Mucosa of stomach (tissue), 1 donor: ENCODE measurements around the gene APBA1.

Experiments used
- H3K27me3 ChIP-seq: one replicate; pipeline ENCODE4 v1.7.0; 2013; ENCODE audit warnings: mild to moderate bottlenecking, low read length; ENCODE audit not compliant: control insufficient read depth, insufficient read depth
- H3K36me3 ChIP-seq: one replicate; pipeline ENCODE4 v1.7.0; 2013; ENCODE audit warnings: low read length; ENCODE audit not compliant: control insufficient read depth, insufficient read depth
- H3K4me1 ChIP-seq: one replicate; pipeline ENCODE4 v1.7.0; 2013; ENCODE audit warnings: mild to moderate bottlenecking, low read length; ENCODE audit not compliant: control insufficient read depth, insufficient read depth
- H3K4me3 ChIP-seq: one replicate; pipeline ENCODE4 v1.7.0; 2013; ENCODE audit warnings: low read length
- H3K9ac ChIP-seq: one replicate; pipeline ENCODE4 v1.7.0; 2013; ENCODE audit warnings: mild to moderate bottlenecking, low read length, moderate library complexity
- H3K9me3 ChIP-seq: one replicate; pipeline ENCODE4 v1.7.0; 2013; ENCODE audit warnings: mild to moderate bottlenecking, low read length, moderate library complexity; ENCODE audit not compliant: control insufficient read depth
- donor health status: Pancreatic carcinoma.

APBA1 gene

GRCh38 chr9:69675563-69675962 lies 3.4 kb upstream of the APBA1 start:
- Histone ChIP-seq H3K9ac (no peak overlapping the region), H3K36me3 (no peaks in the 10 kb centered on the region), H3K27me3 (peaks cover 13% of the 10 kb centered on the region), H3K9me3 (no peaks in the 10 kb centered on the region), H3K4me1 (peaks cover 7% of the 10 kb centered on the region), H3K4me3 (no peak overlapping the region)

GRCh38 chr9:69674716-69675438 lies 2.7 kb upstream of the APBA1 start:
- no peak overlapping the region for H3K4me3 ChIP-seq
- no peaks in the 10 kb centered on the region for H3K9me3 ChIP-seq
- H3K27me3 ChIP-seq: peaks cover 16% of the 10 kb centered on the region
- no peak overlapping the region for H3K9ac ChIP-seq
- peaks cover 7% of the 10 kb centered on the region for H3K4me1 ChIP-seq
- no peaks in the 10 kb centered on the region for H3K36me3 ChIP-seq

- peaks cover 17% of the 10 kb centered on the region for H3K27me3 ChIP-seq
- H3K9me3 ChIP-seq: no peaks in the 10 kb centered on the region
- peaks cover 7% of the 10 kb centered on the region for H3K4me1 ChIP-seq
- H3K9ac ChIP-seq: no peak overlapping the region
- H3K4me3 ChIP-seq: no peak overlapping the region
- H3K36me3 ChIP-seq: no peaks in the 10 kb centered on the region
Measured at GRCh38 chr9:69674112-69674685, 2.0 kb upstream of the APBA1 start.

GRCh38 chr9:69673311-69673640 lies 1.1 kb upstream of the APBA1 start:
- peak overlapping the region; percentile 58 for H3K9ac ChIP-seq
- peak overlapping the region; percentile 43 for H3K4me3 ChIP-seq

GRCh38 chr9:69672596-69673310 lies 582 bp upstream of the APBA1 start:
- H3K4me3 ChIP-seq: peak overlapping the region; percentile 43
- H3K9me3 ChIP-seq: no peaks in the 10 kb centered on the region
- H3K27me3 ChIP-seq: peaks cover 26% of the 10 kb centered on the region
- peaks cover 7% of the 10 kb centered on the region for H3K4me1 ChIP-seq
- H3K36me3 ChIP-seq: no peaks in the 10 kb centered on the region
- peak overlapping the region; percentile 58 for H3K9ac ChIP-seq

More at GRCh38 chr9:69673311-69673640, 1.1 kb upstream of the APBA1 start:
- Histone ChIP-seq H3K9me3 (no peaks in the 10 kb centered on the region), H3K27me3 (peaks cover 23% of the 10 kb centered on the region), H3K36me3 (no peaks in the 10 kb centered on the region), H3K4me1 (peaks cover 7% of the 10 kb centered on the region)

GRCh38 chr9:69671311-69671878 lies 776 bp downstream of the APBA1 start:
- Histone ChIP-seq H3K4me3 (no peak overlapping the region), H3K9ac (peak overlapping the region; percentile 39), H3K9me3 (no peaks in the 10 kb centered on the region), H3K36me3 (no peaks in the 10 kb centered on the region), H3K27me3 (peaks cover 26% of the 10 kb centered on the region), H3K4me1 (peaks cover 7% of the 10 kb centered on the region)

- Histone ChIP-seq H3K9ac (no peak overlapping the region), H3K36me3 (no peaks in the 10 kb centered on the region), H3K27me3 (peaks cover 26% of the 10 kb centered on the region), H3K9me3 (no peaks in the 10 kb centered on the region), H3K4me1 (no peaks in the 10 kb centered on the region), H3K4me3 (no peak overlapping the region)
Measured at GRCh38 chr9:69667306-69667705, 4.9 kb downstream of the APBA1 start.

GRCh38 chr9:69660304-69660703 lies 11.9 kb downstream of the APBA1 start:
- no peaks in the 10 kb centered on the region for H3K4me1 ChIP-seq
- H3K36me3 ChIP-seq: no peaks in the 10 kb centered on the region
- H3K4me3 ChIP-seq: no peak overlapping the region
- no peak overlapping the region for H3K9ac ChIP-seq
- no peaks in the 10 kb centered on the region for H3K9me3 ChIP-seq
- no peaks in the 10 kb centered on the region for H3K27me3 ChIP-seq

- H3K9me3 ChIP-seq: no peaks in the 10 kb centered on the region
- no peaks in the 10 kb centered on the region for H3K27me3 ChIP-seq
- H3K4me3 ChIP-seq: no peak overlapping the region
- H3K4me1 ChIP-seq: no peaks in the 10 kb centered on the region
- no peaks in the 10 kb centered on the region for H3K36me3 ChIP-seq
- H3K9ac ChIP-seq: no peak overlapping the region
Measured at GRCh38 chr9:69658987-69659675, 13.0 kb downstream of the APBA1 start.

GRCh38 chr9:69657269-69657668 lies 14.9 kb downstream of the APBA1 start:
- Histone ChIP-seq H3K27me3 (no peaks in the 10 kb centered on the region), H3K4me3 (no peak overlapping the region), H3K9ac (no peak overlapping the region), H3K9me3 (no peaks in the 10 kb centered on the region), H3K4me1 (no peaks in the 10 kb centered on the region), H3K36me3 (no peaks in the 10 kb centered on the region)

GRCh38 chr9:69655065-69655464 lies 17.1 kb downstream of the APBA1 start:
- H3K9me3 ChIP-seq: no peaks in the 10 kb centered on the region
- H3K27me3 ChIP-seq: no peaks in the 10 kb centered on the region
- no peak overlapping the region for H3K9ac ChIP-seq
- no peak overlapping the region for H3K4me3 ChIP-seq
- no peaks in the 10 kb centered on the region for H3K4me1 ChIP-seq
- no peaks in the 10 kb centered on the region for H3K36me3 ChIP-seq

GRCh38 chr9:69653261-69653660 lies 18.9 kb downstream of the APBA1 start:
- Histone ChIP-seq H3K9ac (no peak overlapping the region), H3K4me1 (no peaks in the 10 kb centered on the region), H3K36me3 (no peaks in the 10 kb centered on the region), H3K4me3 (no peak overlapping the region), H3K9me3 (no peaks in the 10 kb centered on the region), H3K27me3 (no peaks in the 10 kb centered on the region)
